Mucosa of descending colon (tissue), 3 donors: Measurements from ENCODE around the gene ZNF385C. TPM values are rescaled to one million over a fixed set of nuclear protein-coding genes. Genes with fewer than 3 reads are reported as not detected.

ENCODE experiments used
- ATAC-seq: fragments of 200-7000 bp; cut with Tn5 transposase; one replicate; pipeline ENCODE4 v1.9.1; 2020; ENCODE audit warnings: mild to moderate bottlenecking, moderate library complexity
- DNase-seq, 3 donors: peaks; one replicate each; pipeline ENCODE4 v3.0.0-alpha.2; 2020
- H3K36me3 ChIP-seq: fragments of 200-600 bp; one replicate; pipeline ENCODE4 v1.8.0; 2021; ENCODE audit warnings: low read depth, mild to moderate bottlenecking
- H3K4me1 ChIP-seq: fragments of 200-600 bp; one replicate; pipeline ENCODE4 v1.8.0; 2021; ENCODE audit warnings: low read depth, mild to moderate bottlenecking
- H3K4me3 ChIP-seq: fragments of 200-600 bp; one replicate; pipeline ENCODE4 v1.8.0; 2021; ENCODE audit warnings: mild to moderate bottlenecking
- H3K9me3 ChIP-seq: fragments of 200-600 bp; one replicate; pipeline ENCODE4 v1.8.0; 2021; ENCODE audit warnings: mild to moderate bottlenecking
- intact Hi-C, 2 donors: fragments of 100-400 bp; cut with DNase I in 1 of 2; cut with micrococcal nuclease in 1 of 2; formaldehyde crosslinking; loops; one replicate each; pipeline versions ENCODE4 v1.11.0 to v1.11.1; 2022; cut with DNase I, micrococcal nuclease
- total RNA-seq, 3 donors: library from RNA; stranded (reverse); fragmentation: NEBNext Ultra II Directional in 2 of 3; extraction: Animal tissue kit (Norgen Biotek cat#: 25700) in 2 of 3; gene quantifications; one replicate each; pipeline versions ENCODE4 v1.2.1 to v1.2.4, GENCODE V29; 2021 to 2023
- TF ChIP-seq, protein P1 (sequence below): fragments of 200-600 bp; IDR thresholded peaks from one replicate; pipeline ENCODE4 v1.8.0; 2022; ENCODE audit warnings: antibody characterized with exemption, mild to moderate bottlenecking
- donor health status: DM: no; HTN: no; CAD: no; lungs with moderate emphysema.
- donor health status: DM: no; HTN: no; CAD: no.
- donor health status: DM: no; HTN: yes; CAD: no.

ZNF385C gene
- total RNA-seq, 3 donors from 2014 or later = 0.41 to 0.96 (median 0.58) TPM

DNA sequence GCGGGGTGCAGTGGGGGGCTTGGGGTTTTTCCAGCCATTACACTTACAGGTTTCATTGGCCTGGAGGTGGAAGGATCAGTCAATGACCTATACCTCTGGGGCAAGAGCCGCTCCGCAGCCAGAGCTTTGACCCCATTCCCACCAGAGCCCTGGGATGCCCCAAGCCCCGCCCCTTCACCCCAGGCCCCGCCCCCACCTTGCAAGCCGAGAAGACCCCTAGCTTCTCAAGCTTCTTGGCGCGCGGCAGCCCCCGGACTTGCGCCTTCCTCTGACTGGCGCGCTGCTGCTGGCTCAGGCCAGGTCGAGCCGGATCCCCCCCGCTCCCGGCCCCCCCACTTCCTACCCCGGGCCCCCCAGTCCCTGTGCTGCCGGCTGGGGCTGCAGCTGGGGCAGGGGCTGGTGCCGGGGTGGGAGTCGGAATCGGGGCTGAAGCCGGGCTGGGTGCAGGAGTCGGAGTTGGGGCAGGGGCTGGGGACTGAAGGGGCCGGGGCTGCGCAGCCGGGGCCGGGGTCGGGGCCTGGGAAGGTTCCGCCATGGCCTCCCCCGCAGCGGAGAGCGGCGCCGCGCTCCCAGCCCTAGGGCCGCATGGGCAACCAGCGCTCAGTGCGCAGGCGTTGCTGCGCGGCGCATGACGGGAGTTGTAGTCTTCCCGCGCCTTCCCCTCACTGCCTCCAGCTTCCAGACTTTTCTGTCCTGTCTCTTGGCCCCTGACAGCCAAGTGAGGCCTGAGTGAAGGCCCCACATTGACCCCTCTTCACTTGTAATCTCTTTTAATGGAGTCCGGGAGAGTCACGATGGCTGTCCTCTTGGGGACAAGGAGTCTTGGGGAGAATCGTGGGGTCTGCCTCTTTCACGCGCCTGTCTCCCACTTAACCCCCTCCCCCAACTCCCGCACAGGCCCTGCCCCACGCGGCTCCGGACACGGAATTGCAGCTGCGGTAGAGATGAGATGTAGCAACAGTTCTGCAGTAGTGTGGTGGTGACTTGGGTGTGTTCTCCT is 22.8 kb upstream of the ZNF385C start, which contains the start of gene KAT2A:
TSS of gene KAT2A (minus strand) at position 598 of the 1,000 bp plus-strand sequence. CDS start at position 535, 63 bp downstream.
- H3K9me3 ChIP-seq = no peaks in the 10 kb centered on the region
- peak; percentile 87 to 89 (median 89) for DNase-seq
- H3K4me3 ChIP-seq = peak within 1 kb of the TSS; percentile 50
- intact Hi-C loops = no loop called here
- H3K36me3 ChIP-seq = no peaks in the 10 kb centered on the region
- peak; percentile 86 for ATAC-seq
- H3K4me1 ChIP-seq = peaks cover 17% of the 10 kb centered on the region
- TF ChIP-seq, protein P1, sequence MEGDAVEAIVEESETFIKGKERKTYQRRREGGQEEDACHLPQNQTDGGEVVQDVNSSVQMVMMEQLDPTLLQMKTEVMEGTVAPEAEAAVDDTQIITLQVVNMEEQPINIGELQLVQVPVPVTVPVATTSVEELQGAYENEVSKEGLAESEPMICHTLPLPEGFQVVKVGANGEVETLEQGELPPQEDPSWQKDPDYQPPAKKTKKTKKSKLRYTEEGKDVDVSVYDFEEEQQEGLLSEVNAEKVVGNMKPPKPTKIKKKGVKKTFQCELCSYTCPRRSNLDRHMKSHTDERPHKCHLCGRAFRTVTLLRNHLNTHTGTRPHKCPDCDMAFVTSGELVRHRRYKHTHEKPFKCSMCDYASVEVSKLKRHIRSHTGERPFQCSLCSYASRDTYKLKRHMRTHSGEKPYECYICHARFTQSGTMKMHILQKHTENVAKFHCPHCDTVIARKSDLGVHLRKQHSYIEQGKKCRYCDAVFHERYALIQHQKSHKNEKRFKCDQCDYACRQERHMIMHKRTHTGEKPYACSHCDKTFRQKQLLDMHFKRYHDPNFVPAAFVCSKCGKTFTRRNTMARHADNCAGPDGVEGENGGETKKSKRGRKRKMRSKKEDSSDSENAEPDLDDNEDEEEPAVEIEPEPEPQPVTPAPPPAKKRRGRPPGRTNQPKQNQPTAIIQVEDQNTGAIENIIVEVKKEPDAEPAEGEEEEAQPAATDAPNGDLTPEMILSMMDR = no peak

DNA sequence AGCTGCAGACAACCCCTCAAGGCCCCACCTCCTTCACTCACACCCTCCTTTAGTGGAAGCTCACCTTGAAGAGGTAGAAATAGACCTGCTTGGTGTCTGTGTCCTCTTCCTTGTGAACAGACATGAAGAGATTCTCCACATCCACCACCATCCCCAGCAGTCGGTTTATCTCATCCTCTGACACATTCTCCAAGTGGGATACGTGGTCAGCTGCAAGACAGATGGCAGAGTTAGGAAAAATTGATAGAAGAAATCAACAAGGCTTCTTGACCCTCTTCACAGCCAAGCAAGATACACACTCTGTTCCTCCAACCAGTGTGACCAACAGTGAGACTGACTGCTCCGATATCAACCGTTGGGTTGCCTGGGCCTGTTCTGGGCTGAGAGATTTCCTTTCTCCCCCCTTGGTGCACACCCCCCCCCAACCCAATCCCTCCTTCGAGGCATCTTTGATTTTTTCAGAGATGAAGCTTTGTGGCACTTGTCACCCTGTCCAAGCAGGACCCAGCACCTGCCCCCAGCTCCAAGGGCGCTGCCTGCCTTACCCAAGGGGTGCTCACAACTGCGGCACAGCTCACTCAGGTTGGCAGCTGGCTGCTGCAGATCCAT is 22.0 kb upstream of the ZNF385C start:
- peaks cover 17% of the 10 kb centered on the region for H3K4me1 ChIP-seq
- TF ChIP-seq, protein P1 = no peak

DNA sequence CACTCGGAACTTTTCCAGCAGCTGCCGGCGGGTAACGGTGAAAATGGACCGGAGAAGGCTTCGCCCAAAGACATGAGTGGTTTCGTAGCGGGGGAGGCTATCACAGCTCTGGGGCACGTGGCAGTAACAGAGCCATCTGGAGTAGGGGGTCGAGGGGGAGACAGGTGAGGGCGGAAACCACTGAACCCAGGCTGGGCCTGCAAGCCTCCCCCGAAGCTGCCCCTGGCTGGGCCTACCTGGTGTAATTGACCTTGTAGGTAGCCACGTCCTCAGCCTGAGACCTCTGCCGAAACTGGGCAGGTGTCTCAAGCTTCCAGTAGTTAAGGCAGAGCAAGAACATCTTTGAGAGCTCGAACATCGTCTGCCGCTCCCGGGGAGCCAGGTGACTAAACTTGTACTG is 21.0 kb upstream of the ZNF385C start:
- Histone ChIP-seq H3K9me3 (no peaks in the 10 kb centered on the region), H3K4me3 (no peak overlapping the region), H3K4me1 (peaks cover 17% of the 10 kb centered on the region), H3K36me3 (no peaks in the 10 kb centered on the region)
- DNase-seq (no peak), ATAC-seq (no peak)
- TF ChIP-seq, protein P1 = no peak
- intact Hi-C loops = loop anchor here (5.0 to 10.0 kb wide), 2 partner anchors 52 to 154 kb away; partner anchors contain the start of gene CNP (in 1 of the 2)

More for the DNA sequence above, 22.0 kb upstream of the ZNF385C start:
- Histone ChIP-seq H3K36me3 (no peaks in the 10 kb centered on the region), H3K4me3 (no peak overlapping the region), H3K9me3 (no peaks in the 10 kb centered on the region)
- DNase-seq (peak in 1 of 3 donors; percentile 60), ATAC-seq (no peak)
- intact Hi-C loops = no loop called here

DNA sequence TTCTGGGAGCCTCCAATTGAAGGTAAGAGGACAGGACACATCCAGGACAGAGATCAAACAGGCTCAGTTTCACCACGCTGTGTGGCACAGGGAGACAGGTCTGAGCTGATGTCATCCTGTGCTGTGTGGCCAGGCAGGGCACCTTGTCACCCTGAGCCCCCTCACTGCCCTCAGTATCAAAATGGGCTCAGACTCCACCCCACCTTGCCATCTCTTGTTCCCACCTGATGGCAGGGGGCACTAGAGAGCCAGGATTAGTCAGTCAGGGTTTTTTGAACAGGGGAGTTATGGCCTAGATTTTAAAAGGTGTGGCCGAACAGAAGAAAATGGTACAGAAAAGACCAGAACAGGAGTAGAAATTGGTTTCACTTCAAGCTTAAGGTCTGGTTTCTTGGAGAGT is 20.3 kb upstream of the ZNF385C start:
- ATAC-seq = no peak
- TF ChIP-seq, protein P1 = no peak
- Histone ChIP-seq H3K36me3 (no peaks in the 10 kb centered on the region), H3K9me3 (no peaks in the 10 kb centered on the region), H3K4me1 (peaks cover 17% of the 10 kb centered on the region), H3K4me3 (no peak overlapping the region)
- peak in 1 of 3 donors; percentile 54 for DNase-seq
- intact Hi-C loops = loop anchor here (5.0 to 10.0 kb wide), 2 partner anchors 51 to 154 kb away; partner anchors contain the start of gene CNP (in 1 of the 2)

DNA sequence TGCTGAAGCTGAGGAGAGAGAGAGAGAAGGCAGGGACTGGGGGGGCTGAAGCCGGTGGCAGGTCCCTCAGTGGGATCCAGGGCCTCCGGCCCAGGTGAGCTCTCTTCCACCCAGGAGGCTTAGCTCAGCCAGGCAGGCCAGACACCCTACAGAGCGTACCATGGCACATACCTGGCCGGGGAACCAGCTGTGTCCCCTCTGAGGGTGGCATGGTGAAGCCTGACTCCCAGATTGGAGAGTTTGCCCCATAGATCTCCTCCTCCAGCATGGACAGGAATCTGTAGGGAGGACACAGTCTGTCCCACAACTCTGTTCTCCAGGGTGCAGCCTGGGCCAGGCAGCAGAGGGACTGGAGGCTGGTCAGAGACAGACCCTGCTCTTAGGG is 19.8 kb upstream of the ZNF385C start:
- Histone ChIP-seq H3K4me3 (no peak overlapping the region), H3K36me3 (no peaks in the 10 kb centered on the region), H3K4me1 (peaks cover 18% of the 10 kb centered on the region), H3K9me3 (no peaks in the 10 kb centered on the region)
- no peak for DNase-seq
- ATAC-seq = no peak
- TF ChIP-seq, protein P1 = no peak
- intact Hi-C loops = loop anchor here (5.0 to 10.0 kb wide), 2 partner anchors 51 to 153 kb away; partner anchors contain the start of gene CNP (in 1 of the 2)
